Smooth muscle cell (in vitro differentiated cells): Measurements from ENCODE around the gene NRG3. TPM values are rescaled to one million over a fixed set of nuclear protein-coding genes. Genes with fewer than 3 reads are reported as not detected.

ENCODE experiments used
- DNase-seq: peaks from one replicate; lab custom pipeline; 2025; ENCODE audit not compliant: unreplicated experiment; lab: John Stamatoyannopoulos, UW
- H2AFZ ChIP-seq: fragments of 200-600 bp; sonication (generic); 2 replicates; pipeline ENCODE4 v1.6.0; 2016; ENCODE audit warnings: antibody characterized with exemption, low read depth, mild to moderate bottlenecking
- H3F3A ChIP-seq: fragments of 200-600 bp; sonication (generic); 2 replicates; pipeline ENCODE4 v1.6.0; 2017; ENCODE audit warnings: antibody characterized with exemption, low read depth
- H3K27ac ChIP-seq: fragments of 200-600 bp; sonication (generic); 2 replicates; pipeline ENCODE4 v1.5.1; 2016; ENCODE audit warnings: low read depth, mild to moderate bottlenecking
- H3K27me3 ChIP-seq: fragments of 200-600 bp; sonication (generic); 2 replicates; pipeline ENCODE4 v1.6.1; 2016; ENCODE audit warnings: low read depth, mild to moderate bottlenecking
- H3K36me3 ChIP-seq: fragments of 200-600 bp; sonication (generic); 2 replicates; pipeline ENCODE4 v1.5.1; 2016; ENCODE audit warnings: low read depth
- H3K4me1 ChIP-seq: fragments of 200-600 bp; sonication (generic); 2 replicates; pipeline ENCODE4 v1.5.1; 2016; ENCODE audit warnings: low read depth
- H3K4me2 ChIP-seq: fragments of 200-600 bp; sonication (generic); 2 replicates; pipeline ENCODE4 v1.6.0; 2016; ENCODE audit warnings: mild to moderate bottlenecking
- H3K4me3 ChIP-seq: fragments of 200-600 bp; sonication (generic); 2 replicates; pipeline ENCODE4 v1.5.1; 2016; ENCODE audit warnings: mild to moderate bottlenecking
- H3K79me2 ChIP-seq: fragments of 200-600 bp; sonication (generic); 2 replicates; pipeline ENCODE4 v1.6.0; 2016; ENCODE audit warnings: low read depth, mild to moderate bottlenecking
- H3K9ac ChIP-seq: fragments of 200-600 bp; sonication (generic); 2 replicates; pipeline ENCODE4 v1.6.0; 2016; ENCODE audit warnings: low read depth
- H3K9me3 ChIP-seq: fragments of 200-600 bp; sonication (generic); replicated peaks from 2 replicates; pipeline ENCODE4 v1.5.1; 2016; ENCODE audit warnings: low read depth
- H4K20me1 ChIP-seq: fragments of 200-600 bp; sonication (generic); 2 replicates; pipeline ENCODE4 v1.6.0; 2016; ENCODE audit warnings: low read depth
- WGBS: methylation state at CpG from one replicate; pipeline ENCODE4 v1.1.7; 2016; ENCODE audit warnings: low lambda C conversion rate; 5-methylcytosine and 5-hydroxymethylcytosine counted together
- polyA plus RNA-seq: library from polyadenylated mRNA; unstranded; fragments of >200 nt; fragmentation: Nextera tagmentation; extraction: Ambion mirVana; gene quantifications from 2 replicates; pipeline ENCODE4 v1.2.1, GENCODE V29; 2016
- total RNA-seq: library from RNA; depleted of rRNA; stranded (reverse); fragments of >200 nt; gene quantifications from 2 replicates; pipeline ENCODE4 v1.2.3, GENCODE V29; 2014
- TF ChIP-seq, protein P1 (sequence below): fragments of 200-600 bp; sonication (generic); IDR thresholded peaks from 2 replicates; pipeline ENCODE4 v1.5.1; 2017; ENCODE audit warnings: borderline replicate concordance, mild to moderate bottlenecking, antibody characterized with exemption; ENCODE audit not compliant: insufficient read depth, poor library complexity, severe bottlenecking

The NRG3 gene
- total and polyA plus RNA-seq, 2 experiments from 2014 or later = 4.0 to 4.8 TPM

DNA sequence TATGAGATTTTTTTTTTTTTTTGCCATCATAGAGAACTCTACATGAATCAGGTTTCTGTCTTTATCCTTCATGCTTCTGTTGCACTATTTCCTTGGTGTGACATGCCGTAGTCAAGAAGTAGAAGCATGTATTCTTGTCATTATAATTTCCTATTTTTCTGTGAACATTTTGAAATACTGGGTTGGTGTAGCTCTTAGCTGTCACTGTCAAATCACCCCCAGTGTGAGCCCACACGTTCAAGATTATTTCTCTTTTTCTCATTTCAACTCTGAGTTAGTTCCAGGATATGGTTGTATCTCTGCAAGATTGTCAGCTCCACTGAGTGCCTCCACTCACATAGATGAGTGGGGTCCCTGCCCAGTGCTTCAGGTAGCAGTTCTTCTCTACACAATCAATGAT lies 209.5 kb downstream of the NRG3 start:
- Histone ChIP-seq H3K9ac (no peak overlapping the region), H3F3A (no peaks in the 10 kb centered on the region), H3K27me3 (no peaks in the 10 kb centered on the region), H3K4me1 (peaks cover 12% of the 10 kb centered on the region), H3K4me3 (no peak overlapping the region), H3K79me2 (no peaks in the 10 kb centered on the region), H3K27ac (no peak overlapping the region), H3K9me3 (no peaks in the 10 kb centered on the region), H4K20me1 (no peaks in the 10 kb centered on the region), H2AFZ (no peak overlapping the region), H3K4me2 (no peak overlapping the region), H3K36me3 (no peaks in the 10 kb centered on the region)
- DNase-seq = no peak
- 93% methylated on average over 2 of the region's 2 CpGs for WGBS
- TF ChIP-seq, protein P1, sequence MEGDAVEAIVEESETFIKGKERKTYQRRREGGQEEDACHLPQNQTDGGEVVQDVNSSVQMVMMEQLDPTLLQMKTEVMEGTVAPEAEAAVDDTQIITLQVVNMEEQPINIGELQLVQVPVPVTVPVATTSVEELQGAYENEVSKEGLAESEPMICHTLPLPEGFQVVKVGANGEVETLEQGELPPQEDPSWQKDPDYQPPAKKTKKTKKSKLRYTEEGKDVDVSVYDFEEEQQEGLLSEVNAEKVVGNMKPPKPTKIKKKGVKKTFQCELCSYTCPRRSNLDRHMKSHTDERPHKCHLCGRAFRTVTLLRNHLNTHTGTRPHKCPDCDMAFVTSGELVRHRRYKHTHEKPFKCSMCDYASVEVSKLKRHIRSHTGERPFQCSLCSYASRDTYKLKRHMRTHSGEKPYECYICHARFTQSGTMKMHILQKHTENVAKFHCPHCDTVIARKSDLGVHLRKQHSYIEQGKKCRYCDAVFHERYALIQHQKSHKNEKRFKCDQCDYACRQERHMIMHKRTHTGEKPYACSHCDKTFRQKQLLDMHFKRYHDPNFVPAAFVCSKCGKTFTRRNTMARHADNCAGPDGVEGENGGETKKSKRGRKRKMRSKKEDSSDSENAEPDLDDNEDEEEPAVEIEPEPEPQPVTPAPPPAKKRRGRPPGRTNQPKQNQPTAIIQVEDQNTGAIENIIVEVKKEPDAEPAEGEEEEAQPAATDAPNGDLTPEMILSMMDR = no peak

DNA sequence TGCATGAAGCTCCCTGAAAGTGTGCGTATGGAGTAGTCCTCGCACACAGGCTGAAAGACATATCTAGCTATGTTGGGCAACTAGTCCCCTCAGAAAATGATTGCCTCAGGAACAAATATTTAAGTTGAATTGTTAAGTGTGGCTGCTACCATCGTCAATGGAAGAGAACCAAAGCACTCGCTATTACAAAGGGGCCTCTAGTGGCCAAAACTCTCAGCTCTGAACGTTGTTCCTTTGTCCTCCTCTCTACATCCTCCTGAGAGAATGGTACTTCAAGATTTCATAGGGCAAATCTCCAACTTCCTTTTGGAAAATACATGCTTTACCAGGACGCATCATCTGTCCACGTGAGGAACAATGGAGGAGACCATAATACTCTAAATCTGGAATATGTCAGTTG lies 209.9 kb downstream of the NRG3 start:
- WGBS = 78% methylated on average over 7 of the region's 7 CpGs
- Histone ChIP-seq H3K4me3 (no peak overlapping the region), H2AFZ (no peak overlapping the region), H3K27ac (no peak overlapping the region), H3K27me3 (no peaks in the 10 kb centered on the region), H3K4me2 (no peak overlapping the region), H3K9ac (no peak overlapping the region), H4K20me1 (no peaks in the 10 kb centered on the region), H3K36me3 (no peaks in the 10 kb centered on the region), H3K9me3 (no peaks in the 10 kb centered on the region), H3F3A (no peaks in the 10 kb centered on the region), H3K79me2 (no peaks in the 10 kb centered on the region), H3K4me1 (peaks cover 16% of the 10 kb centered on the region)
- TF ChIP-seq, protein P1 = no peak
- DNase-seq = no peak

DNA sequence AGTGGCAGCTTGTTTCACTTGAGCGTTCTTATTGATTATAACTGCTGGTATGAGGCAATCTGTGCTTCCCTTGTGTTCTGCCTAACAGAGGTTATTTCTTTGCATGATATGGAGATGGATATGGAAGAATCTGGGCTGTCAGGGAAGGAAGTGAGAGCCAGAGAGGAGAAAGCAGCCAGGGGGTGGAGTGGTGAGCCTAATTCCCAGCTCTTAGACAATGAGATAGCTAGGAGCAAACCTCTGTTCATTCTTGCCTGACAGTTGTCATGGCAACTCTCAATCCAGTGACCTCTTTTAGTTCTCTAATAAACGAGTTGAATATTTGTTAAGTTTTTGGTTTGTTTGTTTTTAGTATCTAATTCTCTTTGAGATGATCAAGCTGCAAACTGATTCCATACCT lies 214.3 kb downstream of the NRG3 start:
- 43% methylated on average over 2 of the region's 2 CpGs for WGBS
- Histone ChIP-seq H3K9me3 (no peaks in the 10 kb centered on the region), H3K27me3 (no peaks in the 10 kb centered on the region), H3K9ac (no peak overlapping the region), H2AFZ (no peak overlapping the region), H3K27ac (no peak overlapping the region), H4K20me1 (no peaks in the 10 kb centered on the region), H3K4me1 (peaks cover 17% of the 10 kb centered on the region), H3K4me3 (no peak overlapping the region), H3K79me2 (no peaks in the 10 kb centered on the region), H3K36me3 (no peaks in the 10 kb centered on the region), H3F3A (no peaks in the 10 kb centered on the region), H3K4me2 (no peak overlapping the region)
- TF ChIP-seq, protein P1 = no peak
- no peak for DNase-seq

- Histone ChIP-seq H3K9me3 (no peaks in the 10 kb centered on the region), H3K9ac (no peak overlapping the region), H3K36me3 (no peaks in the 10 kb centered on the region), H3F3A (no peaks in the 10 kb centered on the region), H2AFZ (no peak overlapping the region), H3K4me1 (peaks cover 17% of the 10 kb centered on the region), H3K27me3 (no peaks in the 10 kb centered on the region), H3K79me2 (no peaks in the 10 kb centered on the region), H3K4me3 (no peak overlapping the region), H3K27ac (no peak overlapping the region), H4K20me1 (no peaks in the 10 kb centered on the region), H3K4me2 (no peak overlapping the region)
- TF ChIP-seq, protein P1 = no peak
- DNase-seq = no peak
- WGBS = 90% methylated on average over 4 of the region's 4 CpGs
These were observed 216.4 kb downstream of the NRG3 start for GRCh38 chr10:82091413-82091812.
